HK-2 (cell line): Measurements from ENCODE around the gene ZFAND3.

Source experiments
- DNase-seq: peaks from one replicate; pipeline ENCODE4 v3.0.0-alpha.2; 2018; ENCODE audit not compliant: unreplicated experiment

ZFAND3 gene

GRCh38 chr6:37798436-37799262 is 20.9 kb upstream of the ZFAND3 start:
- no peak for DNase-seq

- no peak for DNase-seq
Observed at GRCh38 chr6:37799263-37799644, 20.3 kb upstream of the ZFAND3 start.

GRCh38 chr6:37800703-37801604 is 18.6 kb upstream of the ZFAND3 start:
- DNase-seq: no peak

- no peak for DNase-seq
Observed at GRCh38 chr6:37801605-37801940, 18.0 kb upstream of the ZFAND3 start.

GRCh38 chr6:37802810-37803209 is 16.7 kb upstream of the ZFAND3 start:
- DNase-seq: no peak

GRCh38 chr6:37804586-37804985 is 14.9 kb upstream of the ZFAND3 start:
- DNase-seq: no peak

- DNase-seq: no peak
Observed at GRCh38 chr6:37806213-37806612, 13.3 kb upstream of the ZFAND3 start.

- peak; percentile 20 for DNase-seq
Observed at GRCh38 chr6:37807656-37808055, 11.9 kb upstream of the ZFAND3 start.

GRCh38 chr6:37809197-37809543 is 10.4 kb upstream of the ZFAND3 start:
- DNase-seq: no peak

- no peak for DNase-seq
Observed at GRCh38 chr6:37812841-37813240, 6.7 kb upstream of the ZFAND3 start.

- DNase-seq: no peak
Observed at GRCh38 chr6:37814374-37814773, 5.2 kb upstream of the ZFAND3 start.

GRCh38 chr6:37816599-37817375 is 2.7 kb upstream of the ZFAND3 start:
- DNase-seq: no peak

GRCh38 chr6:37818536-37819176 is 871 bp upstream of the ZFAND3 start:
- peak; percentile 95 for DNase-seq

GRCh38 chr6:37819802-37820717 is 533 bp downstream of the ZFAND3 start:
- DNase-seq: peak; percentile 76

- no peak for DNase-seq
Observed at GRCh38 chr6:37820718-37821079, 1.2 kb downstream of the ZFAND3 start.

GRCh38 chr6:37821446-37821845 is 1.9 kb downstream of the ZFAND3 start:
- no peak for DNase-seq

- no peak for DNase-seq
Observed at GRCh38 chr6:37822851-37823682, 3.5 kb downstream of the ZFAND3 start.

GRCh38 chr6:37824170-37824569 is 4.6 kb downstream of the ZFAND3 start:
- no peak for DNase-seq

- no peak for DNase-seq
Observed at GRCh38 chr6:37826188-37826587, 6.7 kb downstream of the ZFAND3 start.

GRCh38 chr6:37826993-37827392 is 7.5 kb downstream of the ZFAND3 start:
- DNase-seq: no peak
